H9 (cell line): ENCODE data around the gene SCGB1C1. TPM values are rescaled to one million over a fixed set of nuclear protein-coding genes. Genes with fewer than 3 reads are reported as not detected.

Experiments
- DNase-seq: peaks from one replicate; pipeline ENCODE4 v3.0.0-alpha.2; 2017
- H2AFZ ChIP-seq: one replicate; pipeline ENCODE4 v1.6.1; 2013; ENCODE audit warnings: mild to moderate bottlenecking, low read length, control low read depth, moderate library complexity
- H2AK5ac ChIP-seq: 2 replicates; pipeline ENCODE4 v1.6.1; 2013; ENCODE audit warnings: low read length, control low read depth, mixed read lengths; ENCODE audit not compliant: insufficient read length
- H2BK120ac ChIP-seq: one replicate; pipeline ENCODE4 v1.6.1; 2013; ENCODE audit warnings: low read depth, mild to moderate bottlenecking, low read length, control low read depth, inconsistent platforms; ENCODE audit not compliant: poor library complexity, severe bottlenecking
- H2BK12ac ChIP-seq: 2 replicates; pipeline ENCODE4 v1.6.1; 2013; ENCODE audit warnings: low read length, control low read depth, mixed read lengths, low read depth; ENCODE audit not compliant: insufficient read length
- H2BK15ac ChIP-seq: 2 replicates; pipeline ENCODE4 v1.6.1; 2013; ENCODE audit warnings: low read depth, low read length, control low read depth
- H2BK20ac ChIP-seq: one replicate; pipeline ENCODE4 v1.6.1; 2013; ENCODE audit warnings: low read depth, mild to moderate bottlenecking, low read length, control low read depth, inconsistent platforms; ENCODE audit not compliant: poor library complexity, severe bottlenecking
- H2BK5ac ChIP-seq: 2 replicates; pipeline ENCODE4 v1.6.1; 2013; ENCODE audit warnings: low read length, control low read depth, mixed read lengths; ENCODE audit not compliant: insufficient read length
- H3K14ac ChIP-seq: 2 replicates; pipeline ENCODE4 v1.6.1; 2013; ENCODE audit warnings: low read length, control low read depth; ENCODE audit not compliant: insufficient read depth
- H3K18ac ChIP-seq: 2 replicates; pipeline ENCODE4 v1.6.1; 2013; ENCODE audit warnings: low read depth, mild to moderate bottlenecking, mixed read lengths, low read length, control low read depth; ENCODE audit not compliant: insufficient read length
- H3K23ac ChIP-seq: 2 replicates; pipeline ENCODE4 v1.6.1; 2013; ENCODE audit warnings: low read length, control low read depth, mixed read lengths, low read depth; ENCODE audit not compliant: insufficient read length
- H3K23me2 ChIP-seq: 2 replicates; pipeline ENCODE4 v1.6.1; 2013; ENCODE audit warnings: low read depth, mild to moderate bottlenecking, mixed read lengths, low read length, control low read depth; ENCODE audit not compliant: insufficient read length, poor library complexity, severe bottlenecking
- H3K27ac ChIP-seq: 2 replicates; pipeline ENCODE4 v1.5.1; 2013; ENCODE audit warnings: low read length, control low read depth, mixed read lengths, low read depth; ENCODE audit not compliant: insufficient read length
- H3K27me3 ChIP-seq: 2 replicates; pipeline ENCODE4 v1.6.1; 2013; ENCODE audit warnings: low read length, control low read depth, inconsistent platforms; ENCODE audit not compliant: insufficient read depth
- H3K4ac ChIP-seq: 2 replicates; pipeline ENCODE4 v1.6.1; 2013; ENCODE audit warnings: low read depth, mild to moderate bottlenecking, control low read depth, inconsistent platforms, low read length, moderate library complexity
- H3K4me1 ChIP-seq: 2 replicates; pipeline ENCODE4 v1.6.1; 2013; ENCODE audit warnings: low read length, control low read depth, inconsistent platforms; ENCODE audit not compliant: insufficient read depth
- H3K4me2 ChIP-seq: 2 replicates; pipeline ENCODE4 v1.6.1; 2013; ENCODE audit warnings: low read length, control low read depth, mixed read lengths; ENCODE audit not compliant: insufficient read length, insufficient read depth
- H3K56ac ChIP-seq: 2 replicates; pipeline ENCODE4 v1.6.1; 2013; ENCODE audit warnings: low read depth, mild to moderate bottlenecking, mixed read lengths, low read length, control low read depth; ENCODE audit not compliant: insufficient read length
- H3K79me1 ChIP-seq: 2 replicates; pipeline ENCODE4 v1.6.1; 2013; ENCODE audit warnings: low read depth, mild to moderate bottlenecking, moderate library complexity, low read length, control low read depth, inconsistent platforms; ENCODE audit not compliant: insufficient read depth, poor library complexity, severe bottlenecking
- H3K79me2 ChIP-seq: 2 replicates; pipeline ENCODE4 v1.6.1; 2013; ENCODE audit warnings: low read length, control low read depth, inconsistent platforms; ENCODE audit not compliant: insufficient read depth
- H3K9ac ChIP-seq: 2 replicates; pipeline ENCODE4 v1.6.1; 2013; ENCODE audit warnings: low read length, control low read depth, mixed read lengths; ENCODE audit not compliant: insufficient read length; ENCODE audit errors: extremely low read depth
- H3K9me3 ChIP-seq: one replicate; pipeline ENCODE4 v1.6.1; 2013; ENCODE audit warnings: low read depth, low read length, inconsistent platforms; ENCODE audit not compliant: control insufficient read depth
- H3T11ph ChIP-seq: one replicate; pipeline ENCODE4 v1.6.1; 2013; ENCODE audit warnings: mild to moderate bottlenecking, low read length, control low read depth, inconsistent platforms
- H4K20me1 ChIP-seq: one replicate; pipeline ENCODE4 v1.6.1; 2013; ENCODE audit not compliant: control insufficient read depth, insufficient read length, insufficient read depth
- H4K5ac ChIP-seq: 2 replicates; pipeline ENCODE4 v1.6.1; 2013; ENCODE audit warnings: low read depth, mild to moderate bottlenecking, mixed read lengths, low read length, control low read depth; ENCODE audit not compliant: insufficient read length
- H4K8ac ChIP-seq: replicated peaks from 2 replicates; pipeline ENCODE4 v1.6.1; 2013; ENCODE audit warnings: low read length, control low read depth, mixed read lengths, low read depth; ENCODE audit not compliant: insufficient read length
- H4K91ac ChIP-seq: 2 replicates; pipeline ENCODE4 v1.6.1; 2013; ENCODE audit warnings: low read depth, mild to moderate bottlenecking, moderate library complexity, mixed read lengths, low read length, control low read depth; ENCODE audit not compliant: insufficient read length
- H3K27ac Mint-ChIP-seq, 3 experiments: 2 replicates in 2 of 3; 3 replicates in 1 of 3; pipeline ENCODE4 v1.8.0; 2020 to 2021; ENCODE audit warnings: mixed read lengths in 3 of 3, mild to moderate bottlenecking in 1 of 3, moderate library complexity in 1 of 3
- H3K27me3 Mint-ChIP-seq: 2 replicates; pipeline ENCODE4 v1.8.0; 2021; ENCODE audit warnings: low read depth, mild to moderate bottlenecking, moderate library complexity, mixed read lengths
- H3K36me3 Mint-ChIP-seq, 3 experiments: 2 replicates in 2 of 3; 3 replicates in 1 of 3; pipeline ENCODE4 v1.8.0; 2020 to 2021; ENCODE audit warnings: low read depth in 3 of 3, mixed read lengths in 3 of 3; ENCODE audit not compliant: insufficient read depth in 1 of 3
- H3K4me1 Mint-ChIP-seq, 2 experiments: 2 replicates each; pipeline ENCODE4 v1.8.0; 2020; ENCODE audit warnings: mixed read lengths in 2 of 2
- H3K4me3 Mint-ChIP-seq, 2 experiments: 2 replicates in 1 of 2; 3 replicates in 1 of 2; pipeline ENCODE4 v1.8.0; 2020 to 2021; ENCODE audit warnings: mild to moderate bottlenecking in 2 of 2, mixed read lengths in 2 of 2, moderate library complexity in 1 of 2
- H3K9me3 Mint-ChIP-seq, 2 experiments: 2 replicates in 1 of 2; 3 replicates in 1 of 2; pipeline ENCODE4 v1.8.0; 2020; ENCODE audit warnings: mild to moderate bottlenecking in 2 of 2, mixed read lengths in 2 of 2, moderate library complexity in 1 of 2
- WGBS: extraction: QIAGEN DNeasy Blood & Tissue Kit; methylation state at CpG from one replicate; pipeline ENCODE4 v1.1.7; 2013; ENCODE audit warnings: missing lambda C conversion rate, low lambda C conversion rate, mixed read lengths; ENCODE audit not compliant: insufficient read length; ENCODE audit errors: extremely low coverage; 5-methylcytosine and 5-hydroxymethylcytosine counted together
- total RNA-seq: library from RNA; stranded (reverse); gene quantifications from 2 replicates; pipeline ENCODE4 v1.2.1, GENCODE V29; 2021
- TF ChIP-seq, protein P1 (sequence below): fragments of 200-600 bp; sonication (generic); conservative IDR thresholded peaks from 3 replicates; pipeline ENCODE4 v1.8.0; 2021; ENCODE audit warnings: antibody characterized with exemption, mild to moderate bottlenecking

The SCGB1C1 gene
- total RNA-seq, 1 experiment from 2014 or later = not detected

DNA sequence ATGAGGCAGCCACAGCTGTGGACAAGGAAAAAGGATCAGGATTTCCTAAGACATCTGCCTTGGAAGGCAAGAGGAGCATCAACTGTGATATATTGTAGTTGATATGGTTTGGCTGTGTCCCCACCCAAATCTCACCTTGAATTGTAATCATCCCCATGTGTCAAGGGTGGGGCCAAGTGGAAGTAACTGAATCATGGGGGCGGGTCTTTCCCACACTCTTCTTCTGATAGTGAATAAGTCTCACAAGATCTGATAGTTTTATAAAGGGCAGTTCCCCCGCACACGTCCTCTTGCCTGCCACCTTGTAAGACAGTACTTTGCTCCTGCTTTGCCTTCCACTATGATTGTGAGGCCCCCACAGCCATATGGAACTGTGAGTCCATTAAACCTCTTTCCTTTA is 24.8 kb downstream of the SCGB1C1 start:
- Histone ChIP-seq H3K18ac (no peak overlapping the region), H4K5ac (no peak overlapping the region), H2BK20ac (no peak overlapping the region), H3K4ac (no peak overlapping the region), H3K4me1 (no peaks in the 10 kb centered on the region), H2BK5ac (no peak overlapping the region), H3K9me3 (no peaks in the 10 kb centered on the region), H4K20me1 (no peaks in the 10 kb centered on the region), H3K27ac (no peak overlapping the region), H2AK5ac (no peak overlapping the region), H2BK120ac (no peak overlapping the region), H3K23ac (no peak overlapping the region), H4K91ac (no peak overlapping the region), H3K9ac (no peak overlapping the region), H3K14ac (no peak overlapping the region), H3K56ac (no peak overlapping the region), H3K4me2 (no peak overlapping the region), H4K8ac (no peak overlapping the region), H3K79me1 (no peaks in the 10 kb centered on the region), H2AFZ (no peak overlapping the region), H3K23me2 (no peaks in the 10 kb centered on the region), H2BK15ac (no peak overlapping the region), H3K27me3 (no peaks in the 10 kb centered on the region), H3K79me2 (no peaks in the 10 kb centered on the region), H2BK12ac (no peak overlapping the region), H3T11ph (no peak overlapping the region)
- H3K9me3 Mint-ChIP-seq = no peaks in the 10 kb centered on the region
- no peak overlapping the region for H3K4me3 Mint-ChIP-seq
- TF ChIP-seq, protein P1, sequence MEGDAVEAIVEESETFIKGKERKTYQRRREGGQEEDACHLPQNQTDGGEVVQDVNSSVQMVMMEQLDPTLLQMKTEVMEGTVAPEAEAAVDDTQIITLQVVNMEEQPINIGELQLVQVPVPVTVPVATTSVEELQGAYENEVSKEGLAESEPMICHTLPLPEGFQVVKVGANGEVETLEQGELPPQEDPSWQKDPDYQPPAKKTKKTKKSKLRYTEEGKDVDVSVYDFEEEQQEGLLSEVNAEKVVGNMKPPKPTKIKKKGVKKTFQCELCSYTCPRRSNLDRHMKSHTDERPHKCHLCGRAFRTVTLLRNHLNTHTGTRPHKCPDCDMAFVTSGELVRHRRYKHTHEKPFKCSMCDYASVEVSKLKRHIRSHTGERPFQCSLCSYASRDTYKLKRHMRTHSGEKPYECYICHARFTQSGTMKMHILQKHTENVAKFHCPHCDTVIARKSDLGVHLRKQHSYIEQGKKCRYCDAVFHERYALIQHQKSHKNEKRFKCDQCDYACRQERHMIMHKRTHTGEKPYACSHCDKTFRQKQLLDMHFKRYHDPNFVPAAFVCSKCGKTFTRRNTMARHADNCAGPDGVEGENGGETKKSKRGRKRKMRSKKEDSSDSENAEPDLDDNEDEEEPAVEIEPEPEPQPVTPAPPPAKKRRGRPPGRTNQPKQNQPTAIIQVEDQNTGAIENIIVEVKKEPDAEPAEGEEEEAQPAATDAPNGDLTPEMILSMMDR = no peak
- no CpG with 5 or more reads among the region's 3 CpGs for WGBS
- H3K27me3 Mint-ChIP-seq = no peaks in the 10 kb centered on the region
- no peak for DNase-seq
- no peak overlapping the region for H3K27ac Mint-ChIP-seq
- H3K4me1 Mint-ChIP-seq = no peaks in the 10 kb centered on the region
- H3K36me3 Mint-ChIP-seq = peaks cover 9 to 44% (median 34%) of the 10 kb centered on the region in 3 experiments
